Activated CD4-positive, alpha-beta T cell treated with anti-CD3 and anti-CD28 coated beads, Interleukin-2, amount 10 ng/mL, durations not matched to agents 7 days and 5 days (primary cell): ENCODE measurements around the gene TEX261. TPM values are rescaled to one million over a fixed set of nuclear protein-coding genes. Genes with fewer than 3 reads are reported as not detected.
"Not testable (repeated sequence)": the region's sequence is repeated elsewhere in the genome, so short reads cannot be mapped to it uniquely, and the experiment has no call there.

Experiments
- CTCF ChIA-PET: fragments of 350-600 bp; sonication (Branson Sonifier 250); formaldehyde crosslinking; loops from one replicate; lab custom pipeline; 2021; ENCODE audit warnings: antibody characterized with exemption; lab: Charles Lee
- POLR2A ChIA-PET: fragments of 350-600 bp; sonication (Branson Sonifier 250); formaldehyde crosslinking; loops from one replicate; lab custom pipeline; 2021; ENCODE audit warnings: antibody characterized with exemption; lab: Charles Lee
- DNase-seq: peaks from one replicate; pipeline ENCODE4 v3.0.0-alpha.2; 2020
- H3K27ac Mint-ChIP-seq: one replicate; pipeline ENCODE4 v1.8.0; 2021; ENCODE audit warnings: mild to moderate bottlenecking, moderate library complexity, mixed read lengths
- H3K27me3 Mint-ChIP-seq: one replicate; pipeline ENCODE4 v1.8.0; 2021; ENCODE audit warnings: mixed read lengths
- H3K36me3 Mint-ChIP-seq: one replicate; pipeline ENCODE4 v1.8.0; 2021; ENCODE audit warnings: low read depth, mixed read lengths
- H3K4me1 Mint-ChIP-seq: one replicate; pipeline ENCODE4 v1.8.0; 2021; ENCODE audit warnings: mixed read lengths
- H3K4me3 Mint-ChIP-seq: one replicate; pipeline ENCODE4 v1.8.0; 2021; ENCODE audit warnings: mild to moderate bottlenecking, moderate library complexity, mixed read lengths
- H3K9me3 Mint-ChIP-seq: one replicate; pipeline ENCODE4 v1.8.0; 2021; ENCODE audit warnings: mixed read lengths
- total RNA-seq, 2 experiments: library from RNA; stranded (reverse); gene quantifications; one replicate each; pipeline ENCODE4 v1.2.3, GENCODE V29; 2021

Gene TEX261
- total RNA-seq = 10 to 100 TPM; 58.2 to 69.0 TPM

GRCh38 chr2:70994699-70995425, at the start of gene TEX261:
Gene TEX261 (minus strand): TSS chr2:70994873. CDS start chr2:70994757, 116 bp downstream.
- Mint-ChIP-seq H3K9me3 (no peaks in the 10 kb centered on the region), H3K36me3 (peaks cover 15% of the 10 kb centered on the region), H3K27me3 (no peaks in the 10 kb centered on the region), H3K27ac (peak within 1 kb of the TSS; percentile 96), H3K4me3 (peak within 1 kb of the TSS; percentile 98), H3K4me1 (peaks cover 42% of the 10 kb centered on the region)
- CTCF ChIA-PET = interaction anchor here (0.6 to 1.5 kb wide), 3 partner anchors 9 to 15 kb away, joined by 3 to 6 read pairs (median 3); no protein-coding TSS in a partner anchor
- DNase-seq = peak; percentile 88
- POLR2A ChIA-PET = no interaction called here

GRCh38 chr2:71043531-71044407, 49.1 kb upstream of the TEX261 start:
- H3K9me3 Mint-ChIP-seq = no peaks in the 10 kb centered on the region

GRCh38 chr2:71042287-71042686, 47.6 kb upstream of the TEX261 start:
- ChIA-PET CTCF (no interaction called here), POLR2A (no interaction called here)
- H3K9me3 Mint-ChIP-seq = no peaks in the 10 kb centered on the region
- H3K4me3 Mint-ChIP-seq = no peak overlapping the region
- H3K27ac Mint-ChIP-seq = no peak overlapping the region
- H3K27me3 Mint-ChIP-seq = no peaks in the 10 kb centered on the region
- no peaks in the 10 kb centered on the region for H3K4me1 Mint-ChIP-seq
- DNase-seq = no peak
- no peaks in the 10 kb centered on the region for H3K36me3 Mint-ChIP-seq

More at GRCh38 chr2:71043531-71044407, 49.1 kb upstream of the TEX261 start:
- Mint-ChIP-seq H3K4me3 (no peak overlapping the region), H3K4me1 (no peaks in the 10 kb centered on the region), H3K27ac (no peak overlapping the region), H3K36me3 (no peaks in the 10 kb centered on the region), H3K27me3 (no peaks in the 10 kb centered on the region)
- peak; percentile 26 for DNase-seq
- CTCF ChIA-PET = no interaction called here
- POLR2A ChIA-PET = no interaction called here

- H3K9me3 Mint-ChIP-seq, H3K36me3 Mint-ChIP-seq, H3K27ac Mint-ChIP-seq, H3K4me1 Mint-ChIP-seq, H3K4me3 Mint-ChIP-seq, DNase-seq, H3K27me3 Mint-ChIP-seq, CTCF ChIA-PET, POLR2A ChIA-PET: not testable (repeated sequence)
These were observed 41.6 kb upstream of the TEX261 start for GRCh38 chr2:71036296-71036695.

- H3K27me3 Mint-ChIP-seq, H3K27ac Mint-ChIP-seq, H3K36me3 Mint-ChIP-seq, CTCF ChIA-PET, H3K4me1 Mint-ChIP-seq, POLR2A ChIA-PET, H3K9me3 Mint-ChIP-seq, H3K4me3 Mint-ChIP-seq: not testable (repeated sequence)
- DNase-seq = peak; percentile 60
These were observed 29.0 kb upstream of the TEX261 start for GRCh38 chr2:71023553-71024243.

- not testable (repeated sequence) for H3K27me3 Mint-ChIP-seq, H3K4me3 Mint-ChIP-seq, H3K27ac Mint-ChIP-seq, H3K36me3 Mint-ChIP-seq, DNase-seq, H3K9me3 Mint-ChIP-seq, H3K4me1 Mint-ChIP-seq
- ChIA-PET CTCF (interaction anchor here (1.5 kb wide), 1 partner anchor 310 kb away, joined by 3 read pairs; the partner anchor contains the start of gene ZNF638), POLR2A (interaction anchor here (0.6 kb wide), 1 partner anchor 164 kb away, joined by 4 read pairs; no protein-coding TSS in a partner anchor)
These were observed 26.7 kb upstream of the TEX261 start for GRCh38 chr2:71021394-71021793.

GRCh38 chr2:71019989-71020388, 25.3 kb upstream of the TEX261 start:
- H3K9me3 Mint-ChIP-seq, H3K36me3 Mint-ChIP-seq, DNase-seq, H3K4me1 Mint-ChIP-seq, H3K4me3 Mint-ChIP-seq, H3K27ac Mint-ChIP-seq, POLR2A ChIA-PET, H3K27me3 Mint-ChIP-seq: not testable (repeated sequence)
- CTCF ChIA-PET = interaction anchor here (1.5 kb wide), 1 partner anchor 312 kb away, joined by 3 read pairs; the partner anchor contains the start of gene ZNF638

GRCh38 chr2:71018625-71019024, 24.0 kb upstream of the TEX261 start:
- Mint-ChIP-seq H3K27me3 (no peaks in the 10 kb centered on the region), H3K27ac (no peak overlapping the region), H3K4me1 (peaks cover 7% of the 10 kb centered on the region), H3K36me3 (no peaks in the 10 kb centered on the region), H3K9me3 (no peaks in the 10 kb centered on the region), H3K4me3 (no peak overlapping the region)
- ChIA-PET POLR2A (no interaction called here), CTCF (no interaction called here)
- no peak for DNase-seq

GRCh38 chr2:71011786-71012185, 17.1 kb upstream of the TEX261 start:
- POLR2A ChIA-PET, H3K27me3 Mint-ChIP-seq: not testable (repeated sequence)

GRCh38 chr2:71008342-71008741, 13.7 kb upstream of the TEX261 start:
- H3K9me3 Mint-ChIP-seq = no peaks in the 10 kb centered on the region
- H3K27ac Mint-ChIP-seq = no peak overlapping the region
- no peaks in the 10 kb centered on the region for H3K36me3 Mint-ChIP-seq
- DNase-seq = no peak
- ChIA-PET POLR2A (no interaction called here), CTCF (interaction anchor here (0.9 kb wide), 1 partner anchor 10 kb away, joined by 3 read pairs; no protein-coding TSS in a partner anchor)
- no peak overlapping the region for H3K4me3 Mint-ChIP-seq
- H3K4me1 Mint-ChIP-seq = no peaks in the 10 kb centered on the region
- peaks cover 4% of the 10 kb centered on the region for H3K27me3 Mint-ChIP-seq

More at GRCh38 chr2:71011786-71012185, 17.1 kb upstream of the TEX261 start:
- DNase-seq, H3K4me3 Mint-ChIP-seq, H3K27ac Mint-ChIP-seq, H3K36me3 Mint-ChIP-seq, H3K4me1 Mint-ChIP-seq, H3K9me3 Mint-ChIP-seq: not testable (repeated sequence)
- CTCF ChIA-PET = interaction anchor here (0.6 kb wide), 1 partner anchor 81 kb away, joined by 3 read pairs; no protein-coding TSS in a partner anchor

GRCh38 chr2:71006955-71007799, 12.5 kb upstream of the TEX261 start:
- ChIA-PET CTCF (interaction anchor here (1.3 to 1.5 kb wide), 2 partner anchors 23 to 59 kb away, joined by 4 read pairs; no protein-coding TSS in a partner anchor), POLR2A (no interaction called here)
- H3K27me3 Mint-ChIP-seq = peaks cover 4% of the 10 kb centered on the region
- no peak overlapping the region for H3K4me3 Mint-ChIP-seq
- no peaks in the 10 kb centered on the region for H3K36me3 Mint-ChIP-seq
- no peaks in the 10 kb centered on the region for H3K9me3 Mint-ChIP-seq
- H3K4me1 Mint-ChIP-seq = no peaks in the 10 kb centered on the region
- H3K27ac Mint-ChIP-seq = no peak overlapping the region
- no peak for DNase-seq

- DNase-seq = no peak
- ChIA-PET CTCF (interaction anchor here (1.5 kb wide), 1 partner anchor 58 kb away, joined by 4 read pairs; no protein-coding TSS in a partner anchor), POLR2A (no interaction called here)
- Mint-ChIP-seq H3K4me1 (peaks cover 3% of the 10 kb centered on the region), H3K4me3 (no peak overlapping the region), H3K36me3 (no peaks in the 10 kb centered on the region), H3K27me3 (no peaks in the 10 kb centered on the region), H3K27ac (no peak overlapping the region), H3K9me3 (no peaks in the 10 kb centered on the region)
These were observed 11.7 kb upstream of the TEX261 start for GRCh38 chr2:71006323-71006722.
